SK-N-SH treated with all-trans-retinoic acid at 6 μM for 48 hours (cell line): ENCODE measurements around the gene LMNA.

ENCODE experiments used
- ARNTL ChIP-seq: fragments of 450-650 bp; formaldehyde crosslinking; IDR thresholded peaks from 2 replicates; pipeline ENCODE4 v1.5.0; 2020; ENCODE audit warnings: low read depth, mild to moderate bottlenecking, moderate library complexity, borderline replicate concordance
- BACH2 ChIP-seq: fragments of 250-450 bp; sonication (Bioruptor Pico); IDR thresholded peaks from 2 replicates; pipeline ENCODE4 v1.9.0; 2021; ENCODE audit warnings: mild to moderate bottlenecking, borderline replicate concordance
- CREB5 ChIP-seq: fragments of 250-450 bp; sonication (Bioruptor Pico); IDR thresholded peaks from 2 replicates; pipeline ENCODE4 v1.5.1; 2020; ENCODE audit warnings: low read depth, mild to moderate bottlenecking, moderate library complexity
- CSDC2 ChIP-seq: fragments of 250-450 bp; sonication (Bioruptor Pico); IDR thresholded peaks from 2 replicates; pipeline ENCODE4 v1.5.0; 2020; ENCODE audit warnings: mild to moderate bottlenecking, moderate library complexity
- GLIS3 ChIP-seq: fragments of 250-450 bp; sonication (Bioruptor Pico); IDR thresholded peaks from 2 replicates; pipeline ENCODE4 v1.5.0; 2020; ENCODE audit warnings: mild to moderate bottlenecking, moderate library complexity
- ISL1 ChIP-seq: fragments of 250-450 bp; sonication (Bioruptor Pico); IDR thresholded peaks from 2 replicates; pipeline ENCODE4 v2.1.2; 2022; ENCODE audit warnings: mild to moderate bottlenecking, moderate library complexity
- OSR1 ChIP-seq: fragments of 250-450 bp; sonication (Bioruptor Pico); IDR thresholded peaks from 2 replicates; pipeline ENCODE4 v1.8.0; 2022; ENCODE audit warnings: moderate library complexity, mild to moderate bottlenecking, inconsistent platforms
- PPARA ChIP-seq: fragments of 250-450 bp; sonication (Bioruptor Pico); IDR thresholded peaks from 2 replicates; pipeline ENCODE4 v1.5.0; 2020; ENCODE audit warnings: mild to moderate bottlenecking, borderline replicate concordance
- RARB ChIP-seq: fragments of 250-450 bp; sonication (Bioruptor Pico); IDR thresholded peaks from 2 replicates; pipeline ENCODE4 v1.8.0; 2021; ENCODE audit warnings: mild to moderate bottlenecking, moderate library complexity
- TCF4 ChIP-seq: fragments of 250-450 bp; sonication (Bioruptor Pico); IDR thresholded peaks from 2 replicates; pipeline ENCODE4 v1.8.0; 2021; ENCODE audit warnings: mild to moderate bottlenecking, moderate library complexity, borderline replicate concordance
- TOX ChIP-seq: fragments of 250-450 bp; sonication (Bioruptor Pico); IDR thresholded peaks from 2 replicates; pipeline ENCODE4 v1.8.0; 2021; ENCODE audit warnings: mild to moderate bottlenecking, moderate library complexity, borderline replicate concordance
- ZFP3 ChIP-seq: fragments of 250-450 bp; sonication (Bioruptor Pico); IDR thresholded peaks from 2 replicates; pipeline ENCODE4 v1.5.0; 2020; ENCODE audit warnings: mild to moderate bottlenecking, moderate library complexity
- TF ChIP-seq, protein P1 (sequence below): fragments of 250-450 bp; sonication (Bioruptor Pico); IDR thresholded peaks from 2 replicates; pipeline ENCODE4 v1.8.0; 2020; ENCODE audit warnings: mild to moderate bottlenecking, moderate library complexity, borderline replicate concordance
- TF ChIP-seq, protein P2 (sequence below): fragments of 250-450 bp; sonication (Bioruptor Pico); IDR thresholded peaks from 2 replicates; pipeline ENCODE4 v1.5.0; 2020; ENCODE audit warnings: mild to moderate bottlenecking, moderate library complexity

- TF ChIP-seq CSDC2 (CRISPR knock-in tag): no peak
- no peak for TF ChIP-seq PPARA (CRISPR knock-in tag)
- no peak for TF ChIP-seq RARB (CRISPR knock-in tag)
- TF ChIP-seq GLIS3 (CRISPR knock-in tag): no peak
- no peak for TF ChIP-seq OSR1 (CRISPR knock-in tag)
- TF ChIP-seq CREB5 (CRISPR knock-in tag): no peak
- TF ChIP-seq, protein P1, sequence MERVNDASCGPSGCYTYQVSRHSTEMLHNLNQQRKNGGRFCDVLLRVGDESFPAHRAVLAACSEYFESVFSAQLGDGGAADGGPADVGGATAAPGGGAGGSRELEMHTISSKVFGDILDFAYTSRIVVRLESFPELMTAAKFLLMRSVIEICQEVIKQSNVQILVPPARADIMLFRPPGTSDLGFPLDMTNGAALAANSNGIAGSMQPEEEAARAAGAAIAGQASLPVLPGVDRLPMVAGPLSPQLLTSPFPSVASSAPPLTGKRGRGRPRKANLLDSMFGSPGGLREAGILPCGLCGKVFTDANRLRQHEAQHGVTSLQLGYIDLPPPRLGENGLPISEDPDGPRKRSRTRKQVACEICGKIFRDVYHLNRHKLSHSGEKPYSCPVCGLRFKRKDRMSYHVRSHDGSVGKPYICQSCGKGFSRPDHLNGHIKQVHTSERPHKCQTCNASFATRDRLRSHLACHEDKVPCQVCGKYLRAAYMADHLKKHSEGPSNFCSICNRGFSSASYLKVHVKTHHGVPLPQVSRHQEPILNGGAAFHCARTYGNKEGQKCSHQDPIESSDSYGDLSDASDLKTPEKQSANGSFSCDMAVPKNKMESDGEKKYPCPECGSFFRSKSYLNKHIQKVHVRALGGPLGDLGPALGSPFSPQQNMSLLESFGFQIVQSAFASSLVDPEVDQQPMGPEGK (CRISPR knock-in tag): no peak
- no peak for TF ChIP-seq TOX (CRISPR knock-in tag)
- TF ChIP-seq, protein P2, sequence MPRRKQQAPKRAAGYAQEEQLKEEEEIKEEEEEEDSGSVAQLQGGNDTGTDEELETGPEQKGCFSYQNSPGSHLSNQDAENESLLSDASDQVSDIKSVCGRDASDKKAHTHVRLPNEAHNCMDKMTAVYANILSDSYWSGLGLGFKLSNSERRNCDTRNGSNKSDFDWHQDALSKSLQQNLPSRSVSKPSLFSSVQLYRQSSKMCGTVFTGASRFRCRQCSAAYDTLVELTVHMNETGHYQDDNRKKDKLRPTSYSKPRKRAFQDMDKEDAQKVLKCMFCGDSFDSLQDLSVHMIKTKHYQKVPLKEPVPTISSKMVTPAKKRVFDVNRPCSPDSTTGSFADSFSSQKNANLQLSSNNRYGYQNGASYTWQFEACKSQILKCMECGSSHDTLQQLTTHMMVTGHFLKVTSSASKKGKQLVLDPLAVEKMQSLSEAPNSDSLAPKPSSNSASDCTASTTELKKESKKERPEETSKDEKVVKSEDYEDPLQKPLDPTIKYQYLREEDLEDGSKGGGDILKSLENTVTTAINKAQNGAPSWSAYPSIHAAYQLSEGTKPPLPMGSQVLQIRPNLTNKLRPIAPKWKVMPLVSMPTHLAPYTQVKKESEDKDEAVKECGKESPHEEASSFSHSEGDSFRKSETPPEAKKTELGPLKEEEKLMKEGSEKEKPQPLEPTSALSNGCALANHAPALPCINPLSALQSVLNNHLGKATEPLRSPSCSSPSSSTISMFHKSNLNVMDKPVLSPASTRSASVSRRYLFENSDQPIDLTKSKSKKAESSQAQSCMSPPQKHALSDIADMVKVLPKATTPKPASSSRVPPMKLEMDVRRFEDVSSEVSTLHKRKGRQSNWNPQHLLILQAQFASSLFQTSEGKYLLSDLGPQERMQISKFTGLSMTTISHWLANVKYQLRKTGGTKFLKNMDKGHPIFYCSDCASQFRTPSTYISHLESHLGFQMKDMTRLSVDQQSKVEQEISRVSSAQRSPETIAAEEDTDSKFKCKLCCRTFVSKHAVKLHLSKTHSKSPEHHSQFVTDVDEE (CRISPR knock-in tag): no peak
- TF ChIP-seq TCF4 (CRISPR knock-in tag): no peak
- TF ChIP-seq ZFP3 (CRISPR knock-in tag): no peak
- no peak for TF ChIP-seq ISL1 (CRISPR knock-in tag)
- TF ChIP-seq BACH2 (CRISPR knock-in tag): no peak
- no peak for TF ChIP-seq ARNTL
Observed at GRCh38 chr1:156138458-156138867, 24.0 kb downstream of the LMNA start.
